ENCODE results near the gene OR1I1.

OR1I1 gene

GRCh38 chr19:15115080-15115479 lies 33.1 kb downstream of the OR1I1 start:
- H3K27ac ChIP-seq (ENCODE audit: low read depth, low read length) = no peak overlapping the region
- TF ChIP-seq EZH2phosphoT487 (IDR thresholded peaks at IDR 0.05; ENCODE audit: borderline replicate concordance, low read length) = no peak
- H3K36me3 ChIP-seq (ENCODE audit: control insufficient read depth, low read length) = peaks cover 50% of the 10 kb centered on the region
- H3F3A ChIP-seq (ENCODE audit: control insufficient read depth, insufficient read depth) = no peaks in the 10 kb centered on the region
- H3K27me3 ChIP-seq (ENCODE audit: control insufficient read depth, low read length) = no peaks in the 10 kb centered on the region
- H3K79me2 ChIP-seq (ENCODE audit: control insufficient read depth, low read length) = no peaks in the 10 kb centered on the region
- H3K9me2 ChIP-seq (replicated peaks; ENCODE audit: control insufficient read depth, low read length) = no peaks in the 10 kb centered on the region
- no peak overlapping the region for H3K4me3 ChIP-seq (ENCODE audit: low read length)
- no peak overlapping the region for H3K4me2 ChIP-seq (ENCODE audit: low read length)
- H3K4me1 ChIP-seq (ENCODE audit: control insufficient read depth, low read length) = no peaks in the 10 kb centered on the region
- no peaks in the 10 kb centered on the region for H4K20me1 ChIP-seq (ENCODE audit: control insufficient read depth, insufficient read depth, low read depth, low read length)
- H3K9me3 ChIP-seq (ENCODE audit: control insufficient read depth, insufficient read depth, low read length) = no peaks in the 10 kb centered on the region; the same call in 1 of the 2 replicates

GRCh38 chr19:15115762-15116615 lies 34.0 kb downstream of the OR1I1 start:
- Histone ChIP-seq H3K4me3 (ENCODE audit: low read length) (no peak overlapping the region), H3K27me3 (ENCODE audit: control insufficient read depth, low read length) (no peaks in the 10 kb centered on the region), H3K36me3 (ENCODE audit: control insufficient read depth, low read length) (peaks cover 57% of the 10 kb centered on the region), H3K27ac (ENCODE audit: low read depth, low read length) (no peak overlapping the region), H4K20me1 (ENCODE audit: control insufficient read depth, insufficient read depth, low read depth, low read length) (no peaks in the 10 kb centered on the region), H3K4me2 (ENCODE audit: low read length) (no peak overlapping the region), H3K4me1 (ENCODE audit: control insufficient read depth, low read length) (no peaks in the 10 kb centered on the region), H3K79me2 (ENCODE audit: control insufficient read depth, low read length) (no peaks in the 10 kb centered on the region), H3K9me2 (replicated peaks; ENCODE audit: control insufficient read depth, low read length) (no peaks in the 10 kb centered on the region), H3K9me3 (ENCODE audit: control insufficient read depth, insufficient read depth, low read length) (no peaks in the 10 kb centered on the region; the same call in 1 of the 2 replicates), H3F3A (ENCODE audit: control insufficient read depth, insufficient read depth) (no peaks in the 10 kb centered on the region)
- no peak for TF ChIP-seq EZH2phosphoT487 (IDR thresholded peaks at IDR 0.05; ENCODE audit: borderline replicate concordance, low read length)
- TF ChIP-seq, protein P1, sequence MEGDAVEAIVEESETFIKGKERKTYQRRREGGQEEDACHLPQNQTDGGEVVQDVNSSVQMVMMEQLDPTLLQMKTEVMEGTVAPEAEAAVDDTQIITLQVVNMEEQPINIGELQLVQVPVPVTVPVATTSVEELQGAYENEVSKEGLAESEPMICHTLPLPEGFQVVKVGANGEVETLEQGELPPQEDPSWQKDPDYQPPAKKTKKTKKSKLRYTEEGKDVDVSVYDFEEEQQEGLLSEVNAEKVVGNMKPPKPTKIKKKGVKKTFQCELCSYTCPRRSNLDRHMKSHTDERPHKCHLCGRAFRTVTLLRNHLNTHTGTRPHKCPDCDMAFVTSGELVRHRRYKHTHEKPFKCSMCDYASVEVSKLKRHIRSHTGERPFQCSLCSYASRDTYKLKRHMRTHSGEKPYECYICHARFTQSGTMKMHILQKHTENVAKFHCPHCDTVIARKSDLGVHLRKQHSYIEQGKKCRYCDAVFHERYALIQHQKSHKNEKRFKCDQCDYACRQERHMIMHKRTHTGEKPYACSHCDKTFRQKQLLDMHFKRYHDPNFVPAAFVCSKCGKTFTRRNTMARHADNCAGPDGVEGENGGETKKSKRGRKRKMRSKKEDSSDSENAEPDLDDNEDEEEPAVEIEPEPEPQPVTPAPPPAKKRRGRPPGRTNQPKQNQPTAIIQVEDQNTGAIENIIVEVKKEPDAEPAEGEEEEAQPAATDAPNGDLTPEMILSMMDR (IDR thresholded peaks at IDR 0.05; ENCODE audit: low read depth, low read length, poor library complexity, severe bottlenecking) = no peak

GRCh38 chr19:15116856-15117255 lies 34.8 kb downstream of the OR1I1 start:
- Histone ChIP-seq H3K4me3 (ENCODE audit: low read length) (no peak overlapping the region), H4K20me1 (ENCODE audit: control insufficient read depth, insufficient read depth, low read depth, low read length) (no peaks in the 10 kb centered on the region), H3F3A (ENCODE audit: control insufficient read depth, insufficient read depth) (no peaks in the 10 kb centered on the region), H3K27me3 (ENCODE audit: control insufficient read depth, low read length) (no peaks in the 10 kb centered on the region), H3K9me3 (ENCODE audit: control insufficient read depth, insufficient read depth, low read length) (no peaks in the 10 kb centered on the region; the same call in 1 of the 2 replicates), H3K79me2 (ENCODE audit: control insufficient read depth, low read length) (no peaks in the 10 kb centered on the region), H3K4me1 (ENCODE audit: control insufficient read depth, low read length) (no peaks in the 10 kb centered on the region), H3K9me2 (replicated peaks; ENCODE audit: control insufficient read depth, low read length) (no peaks in the 10 kb centered on the region), H3K27ac (ENCODE audit: low read depth, low read length) (no peak overlapping the region), H3K36me3 (ENCODE audit: control insufficient read depth, low read length) (peaks cover 61% of the 10 kb centered on the region), H3K4me2 (ENCODE audit: low read length) (no peak overlapping the region)
- no peak for TF ChIP-seq EZH2phosphoT487 (IDR thresholded peaks at IDR 0.05; ENCODE audit: borderline replicate concordance, low read length)
- TF ChIP-seq, protein P1 (IDR thresholded peaks at IDR 0.05; ENCODE audit: low read depth, low read length, poor library complexity, severe bottlenecking) = no peak

DNA sequence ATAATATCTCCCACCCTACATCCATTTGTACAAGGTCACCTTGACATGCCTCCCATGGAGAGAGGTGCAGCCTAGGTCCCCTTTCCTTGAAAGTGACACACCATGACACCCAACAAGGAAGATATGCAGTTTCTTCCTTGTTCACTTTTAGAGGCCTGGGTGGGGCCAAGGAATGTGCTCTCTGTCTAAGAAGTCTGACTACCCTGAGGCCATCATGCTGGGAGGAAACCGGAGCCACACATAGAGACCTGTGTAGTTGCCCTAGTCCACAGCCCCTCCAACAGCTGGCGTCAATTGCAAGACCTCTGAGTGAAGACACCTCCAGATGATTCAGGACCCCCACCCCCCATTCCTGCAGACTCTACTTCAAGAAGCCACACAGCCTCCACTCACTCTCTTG lies 36.2 kb downstream of the OR1I1 start:
- H3K27me3 ChIP-seq (ENCODE audit: control insufficient read depth, low read length) = no peaks in the 10 kb centered on the region
- peaks cover 68% of the 10 kb centered on the region for H3K36me3 ChIP-seq (ENCODE audit: control insufficient read depth, low read length)
- no peak overlapping the region for H3K4me2 ChIP-seq (ENCODE audit: low read length)
- H3K4me1 ChIP-seq (ENCODE audit: control insufficient read depth, low read length) = no peaks in the 10 kb centered on the region
- H4K20me1 ChIP-seq (ENCODE audit: control insufficient read depth, insufficient read depth, low read depth, low read length) = no peaks in the 10 kb centered on the region
- H3F3A ChIP-seq (ENCODE audit: control insufficient read depth, insufficient read depth) = no peaks in the 10 kb centered on the region
- no peaks in the 10 kb centered on the region for H3K9me2 ChIP-seq (replicated peaks; ENCODE audit: control insufficient read depth, low read length)
- H3K9me3 ChIP-seq (ENCODE audit: control insufficient read depth, insufficient read depth, low read length) = no peaks in the 10 kb centered on the region; the same call in 1 of the 2 replicates
- no peak overlapping the region for H3K4me3 ChIP-seq (ENCODE audit: low read length)
- peaks cover 2% of the 10 kb centered on the region for H3K79me2 ChIP-seq (ENCODE audit: control insufficient read depth, low read length)
- no peak overlapping the region for H3K27ac ChIP-seq (ENCODE audit: low read depth, low read length)
- TF ChIP-seq EZH2phosphoT487 (IDR thresholded peaks at IDR 0.05; ENCODE audit: borderline replicate concordance, low read length) = no peak
- TF ChIP-seq, protein P1 (IDR thresholded peaks at IDR 0.05; ENCODE audit: low read depth, low read length, poor library complexity, severe bottlenecking) = no peak
